Left ventricle myocardium inferior (tissue), 1 donor: ENCODE data around the gene PARP16. TPM values are rescaled to one million over a fixed set of nuclear protein-coding genes. Genes with fewer than 3 reads are reported as not detected.
A peak's percentile ranks its signal among the peaks of the same experiment; 100 is the strongest.

Experiments used
- DNase-seq: peaks from one replicate; pipeline ENCODE4 v3.0.0-alpha.2; 2020
- H3K27ac ChIP-seq: fragments of 200-600 bp; replicated peaks from 2 replicates; pipeline ENCODE4 v1.8.0; 2021
- H3K27me3 ChIP-seq: fragments of 200-600 bp; 2 replicates; pipeline ENCODE4 v1.8.0; 2021; ENCODE audit warnings: low read depth
- H3K36me3 ChIP-seq: fragments of 200-600 bp; 2 replicates; pipeline ENCODE4 v1.8.0; 2021
- H3K4me1 ChIP-seq: fragments of 200-600 bp; 2 replicates; pipeline ENCODE4 v1.8.0; 2021
- H3K4me3 ChIP-seq: fragments of 200-600 bp; 2 replicates; pipeline ENCODE4 v1.8.0; 2021; ENCODE audit warnings: mild to moderate bottlenecking, moderate library complexity
- H3K9me3 ChIP-seq: fragments of 200-600 bp; replicated peaks from 2 replicates; pipeline ENCODE4 v1.8.0; 2021
- intact Hi-C: fragments of 100-400 bp; cut with micrococcal nuclease; formaldehyde crosslinking; loops from one replicate; pipeline ENCODE4 v1.11.0; 2022
- total RNA-seq: library from RNA; stranded (reverse); fragmentation: NEBNext Ultra II Directional; extraction: Animal tissue kit (Norgen Biotek cat#: 25700); gene quantifications from one replicate; pipeline ENCODE4 v1.2.1, GENCODE V29; 2021
- TF ChIP-seq, protein P1 (sequence below): fragments of 200-600 bp; IDR thresholded peaks from 2 replicates; pipeline ENCODE4 v1.8.0; 2021; ENCODE audit warnings: antibody characterized with exemption, mild to moderate bottlenecking, borderline replicate concordance
- donor health status: DM: no; HTN: yes; CAD: no; lungs with severe emphysema.

PARP16 gene
- total RNA-seq, 1 donor from 2014 or later = 4.6 TPM

DNA sequence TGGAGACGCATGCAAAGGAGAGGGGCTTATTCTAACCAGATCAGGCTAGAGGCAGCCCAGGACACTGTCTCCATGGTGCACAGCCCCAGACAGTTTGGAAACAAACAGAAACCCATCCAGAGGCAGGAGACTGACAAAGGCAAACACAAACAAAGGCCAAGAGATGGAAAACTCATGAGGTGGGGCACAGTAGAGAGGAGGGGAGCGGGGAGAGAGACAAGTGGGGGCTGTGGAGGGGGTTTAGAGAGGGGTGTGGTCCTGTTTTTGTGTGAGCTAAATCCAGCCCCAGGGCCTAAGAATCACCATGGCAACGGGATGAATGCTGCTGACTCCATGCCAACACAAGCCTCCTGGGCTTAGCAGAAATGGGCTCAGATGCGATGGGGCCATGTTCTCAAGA is 32.3 kb downstream of the PARP16 start:
- no peak for DNase-seq

DNA sequence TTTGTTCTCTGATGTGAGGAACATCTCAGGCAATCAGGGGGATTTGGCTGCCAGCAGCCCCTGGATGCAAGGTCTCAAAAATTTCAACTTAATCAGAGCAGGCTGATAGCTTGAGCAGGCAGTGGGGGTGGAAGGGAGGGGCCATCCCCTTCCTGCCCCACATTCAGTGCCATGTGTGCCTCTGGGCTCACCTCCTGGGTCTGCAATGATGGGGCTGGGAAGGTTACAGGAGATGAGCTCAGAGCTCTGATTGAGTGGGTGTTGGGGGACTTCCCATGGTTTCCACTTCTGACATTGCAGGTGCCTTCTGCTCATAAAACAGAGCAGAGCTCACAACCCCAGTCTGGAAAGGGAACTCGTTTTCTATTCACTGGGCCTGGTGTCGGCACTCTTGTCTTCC is 37.0 kb downstream of the PARP16 start:
- no peak overlapping the region for H3K27ac ChIP-seq
- intact Hi-C loops = no loop called here
- no peak overlapping the region for H3K4me3 ChIP-seq
- H3K36me3 ChIP-seq = no peaks in the 10 kb centered on the region
- H3K9me3 ChIP-seq = no peaks in the 10 kb centered on the region
- TF ChIP-seq, protein P1, sequence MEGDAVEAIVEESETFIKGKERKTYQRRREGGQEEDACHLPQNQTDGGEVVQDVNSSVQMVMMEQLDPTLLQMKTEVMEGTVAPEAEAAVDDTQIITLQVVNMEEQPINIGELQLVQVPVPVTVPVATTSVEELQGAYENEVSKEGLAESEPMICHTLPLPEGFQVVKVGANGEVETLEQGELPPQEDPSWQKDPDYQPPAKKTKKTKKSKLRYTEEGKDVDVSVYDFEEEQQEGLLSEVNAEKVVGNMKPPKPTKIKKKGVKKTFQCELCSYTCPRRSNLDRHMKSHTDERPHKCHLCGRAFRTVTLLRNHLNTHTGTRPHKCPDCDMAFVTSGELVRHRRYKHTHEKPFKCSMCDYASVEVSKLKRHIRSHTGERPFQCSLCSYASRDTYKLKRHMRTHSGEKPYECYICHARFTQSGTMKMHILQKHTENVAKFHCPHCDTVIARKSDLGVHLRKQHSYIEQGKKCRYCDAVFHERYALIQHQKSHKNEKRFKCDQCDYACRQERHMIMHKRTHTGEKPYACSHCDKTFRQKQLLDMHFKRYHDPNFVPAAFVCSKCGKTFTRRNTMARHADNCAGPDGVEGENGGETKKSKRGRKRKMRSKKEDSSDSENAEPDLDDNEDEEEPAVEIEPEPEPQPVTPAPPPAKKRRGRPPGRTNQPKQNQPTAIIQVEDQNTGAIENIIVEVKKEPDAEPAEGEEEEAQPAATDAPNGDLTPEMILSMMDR = no peak
- peaks cover 26% of the 10 kb centered on the region for H3K4me1 ChIP-seq
- H3K27me3 ChIP-seq = no peaks in the 10 kb centered on the region
- no peak for DNase-seq

More for the DNA sequence above, 32.3 kb downstream of the PARP16 start:
- TF ChIP-seq, protein P1 = no peak
- H3K36me3 ChIP-seq = peaks cover 26% of the 10 kb centered on the region
- intact Hi-C loops = no loop called here
- H3K4me1 ChIP-seq = peaks cover 10% of the 10 kb centered on the region
- H3K4me3 ChIP-seq = no peak overlapping the region
- no peaks in the 10 kb centered on the region for H3K9me3 ChIP-seq
- no peak overlapping the region for H3K27ac ChIP-seq
- H3K27me3 ChIP-seq = no peaks in the 10 kb centered on the region

DNA sequence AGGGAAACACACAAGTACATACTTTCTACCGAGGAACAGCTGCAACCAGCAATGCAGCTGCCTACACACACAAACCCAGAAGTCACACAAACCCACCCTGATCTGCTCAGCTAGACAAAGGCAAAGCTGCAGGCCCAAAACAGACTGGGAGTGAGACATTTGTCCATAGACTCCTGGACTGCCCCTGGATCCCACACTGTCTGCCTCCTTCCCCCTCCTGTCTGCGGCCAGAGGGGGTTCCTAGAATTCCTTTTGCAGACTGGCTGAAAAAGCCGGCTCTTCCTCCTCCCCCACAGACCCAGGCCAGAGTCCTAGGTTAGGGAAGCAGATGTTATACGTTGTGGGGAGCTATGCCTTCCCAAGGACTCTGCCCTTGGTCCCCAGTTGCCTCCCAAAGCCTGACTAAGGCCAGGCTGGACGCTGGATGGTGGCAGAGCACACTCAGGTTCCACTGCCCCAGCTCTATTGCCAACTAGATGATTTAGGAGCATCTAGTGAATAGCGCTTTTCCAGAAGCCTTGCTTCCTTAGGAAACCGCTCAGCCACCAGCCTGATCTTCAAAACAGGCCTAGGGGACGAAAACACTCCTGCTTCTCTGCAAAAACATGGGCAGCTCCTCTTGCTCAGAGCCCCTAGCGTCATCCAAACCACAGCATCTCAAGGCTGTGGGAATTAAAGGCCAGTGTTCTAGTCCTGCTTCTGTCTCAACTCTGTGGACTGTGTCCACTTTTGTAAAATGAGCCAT is 38.0 kb downstream of the PARP16 start:
- Histone ChIP-seq H3K27me3 (no peaks in the 10 kb centered on the region), H3K4me3 (no peak overlapping the region), H3K9me3 (no peaks in the 10 kb centered on the region), H3K27ac (peak overlapping the region; percentile 15), H3K4me1 (peaks cover 28% of the 10 kb centered on the region), H3K36me3 (no peaks in the 10 kb centered on the region)
- no peak for DNase-seq
- intact Hi-C loops = no loop called here
- TF ChIP-seq, protein P1 = no peak

DNA sequence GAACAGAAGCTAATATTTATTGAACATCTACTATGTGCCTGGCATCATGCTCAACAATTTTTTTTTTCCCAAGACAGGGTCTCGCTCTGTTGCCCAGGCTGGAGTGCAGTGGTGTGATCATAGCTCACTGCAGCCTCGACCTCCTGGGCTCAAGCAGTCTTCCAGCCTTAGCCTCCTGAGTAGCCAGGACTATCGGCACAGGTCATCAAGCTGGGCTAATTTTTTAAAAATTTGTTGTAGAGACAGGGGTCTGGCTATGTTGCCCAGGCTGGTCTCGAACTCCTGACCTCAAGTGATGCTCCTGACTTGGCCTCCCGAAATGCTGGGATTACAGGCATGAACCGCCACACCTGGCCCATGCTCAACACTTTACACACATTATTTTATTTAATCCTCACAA is 39.7 kb downstream of the PARP16 start:
- Histone ChIP-seq H3K9me3 (no peaks in the 10 kb centered on the region), H3K27me3 (no peaks in the 10 kb centered on the region), H3K36me3 (no peaks in the 10 kb centered on the region), H3K4me3 (no peak overlapping the region), H3K27ac (peak overlapping the region; percentile 77), H3K4me1 (peaks cover 28% of the 10 kb centered on the region)
- no peak for DNase-seq
- intact Hi-C loops = no loop called here
- TF ChIP-seq, protein P1 = no peak

DNA sequence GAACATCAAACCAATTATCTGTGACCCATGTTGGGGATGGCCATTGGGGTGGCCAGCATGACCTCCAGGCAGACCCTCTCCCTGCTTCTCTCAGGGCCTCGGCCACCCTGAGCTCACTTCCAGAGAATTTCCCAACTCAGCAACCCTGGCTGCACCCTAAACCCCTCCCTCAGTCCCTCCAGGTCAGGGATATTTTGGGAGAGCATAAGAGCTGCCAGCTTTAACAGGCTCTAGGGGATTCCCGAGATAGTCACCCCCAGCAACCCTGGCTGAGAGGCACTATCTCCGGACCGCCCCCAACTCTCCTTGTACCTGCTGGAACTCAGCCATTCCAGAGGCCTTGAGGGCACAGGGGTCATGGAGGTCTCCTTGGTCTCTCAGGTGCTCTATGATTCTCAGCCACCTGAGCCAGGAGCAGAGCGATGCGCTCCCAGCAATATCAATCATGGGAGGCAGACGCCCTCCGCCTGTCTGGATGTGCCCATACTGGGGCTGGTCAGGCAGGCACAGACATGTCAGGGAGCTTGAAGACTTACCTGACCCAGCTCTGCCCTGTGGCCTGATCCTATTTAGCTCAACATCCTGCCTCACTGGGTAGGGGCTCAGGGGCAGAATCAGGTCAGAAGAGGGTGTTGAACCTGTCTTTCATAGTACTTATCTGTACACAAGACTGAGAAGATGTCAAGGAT is 40.5 kb downstream of the PARP16 start:
- H3K4me1 ChIP-seq = peaks cover 28% of the 10 kb centered on the region
- TF ChIP-seq, protein P1 = no peak

More for the DNA sequence above, 40.5 kb downstream of the PARP16 start:
- Histone ChIP-seq H3K9me3 (no peaks in the 10 kb centered on the region), H3K27ac (peak overlapping the region; percentile 77), H3K27me3 (no peaks in the 10 kb centered on the region), H3K4me3 (no peak overlapping the region), H3K36me3 (no peaks in the 10 kb centered on the region)
- intact Hi-C loops = no loop called here
- no peak for DNase-seq
